Endodermal cell (in vitro differentiated cells): Measurements from ENCODE around the gene MIX23. TPM values are rescaled to one million over a fixed set of nuclear protein-coding genes. Genes with fewer than 3 reads are reported as not detected.
"Not testable (repeated sequence)": the region's sequence is repeated elsewhere in the genome, so short reads cannot be mapped to it uniquely, and the experiment has no call there.

ENCODE experiments used
- DNase-seq: peaks from one replicate; pipeline ENCODE4 v3.0.0-alpha.2; 2017
- H3K27ac ChIP-seq: 2 replicates; pipeline ENCODE4 v1.5.1; 2013; ENCODE audit warnings: mild to moderate bottlenecking, low read depth, low read length, moderate library complexity
- H3K27me3 ChIP-seq: 2 replicates; pipeline ENCODE4 v1.6.1; 2013; ENCODE audit warnings: mild to moderate bottlenecking, low read length, moderate library complexity; ENCODE audit not compliant: insufficient read depth, control insufficient read depth, poor library complexity, severe bottlenecking
- H3K36me3 ChIP-seq: 2 replicates; pipeline ENCODE4 v1.7.0; 2013; ENCODE audit warnings: mild to moderate bottlenecking, low read length, moderate library complexity; ENCODE audit not compliant: control insufficient read depth, insufficient read depth
- H3K4me1 ChIP-seq: one replicate; pipeline ENCODE4 v1.7.0; 2013; ENCODE audit warnings: low read length; ENCODE audit not compliant: control insufficient read depth, insufficient read depth
- H3K4me3 ChIP-seq: 2 replicates; pipeline ENCODE4 v1.5.1; 2013; ENCODE audit warnings: mild to moderate bottlenecking, low read length, moderate library complexity
- H3K9ac ChIP-seq: 2 replicates; pipeline ENCODE4 v1.6.1; 2013; ENCODE audit warnings: mild to moderate bottlenecking, low read length, moderate library complexity; ENCODE audit not compliant: poor library complexity, severe bottlenecking; ENCODE audit errors: extremely low read depth
- H3K9me3 ChIP-seq: 2 replicates; pipeline ENCODE4 v1.6.1; 2013; ENCODE audit warnings: mild to moderate bottlenecking, low read length, moderate library complexity; ENCODE audit not compliant: control insufficient read depth
- H3K27ac Mint-ChIP-seq: 2 replicates; pipeline ENCODE4 v1.8.0; 2020; ENCODE audit warnings: mixed read lengths
- H3K27me3 Mint-ChIP-seq: 2 replicates; pipeline ENCODE4 v1.8.0; 2021; ENCODE audit warnings: mild to moderate bottlenecking, mixed read lengths; ENCODE audit not compliant: insufficient read depth
- H3K36me3 Mint-ChIP-seq: 2 replicates; pipeline ENCODE4 v1.8.0; 2020; ENCODE audit warnings: low read depth, mixed read lengths
- H3K4me1 Mint-ChIP-seq: 2 replicates; pipeline ENCODE4 v1.8.0; 2020; ENCODE audit warnings: mixed read lengths
- H3K4me3 Mint-ChIP-seq: 2 replicates; pipeline ENCODE4 v1.8.0; 2020; ENCODE audit warnings: mild to moderate bottlenecking, moderate library complexity, mixed read lengths
- H3K9me3 Mint-ChIP-seq: 2 replicates; pipeline ENCODE4 v1.8.0; 2020; ENCODE audit warnings: mild to moderate bottlenecking, mixed read lengths
- WGBS, 2 experiments: methylation state at CpG; one replicate each; pipeline versions ENCODE4 v1.1.5 to v1.1.7; 2013; ENCODE audit warnings: missing lambda C conversion rate in 2 of 2, mixed read lengths in 1 of 2; ENCODE audit not compliant: insufficient coverage in 1 of 2, insufficient read length in 1 of 2; 5-methylcytosine and 5-hydroxymethylcytosine counted together
- total RNA-seq, 2 donors: library from RNA; stranded (reverse); fragmentation: NEBNext Ultra II Directional in 1 of 2; extraction: Animal tissue kit (Norgen Biotek cat#: 25700) in 1 of 2; gene quantifications; 2 replicates in 1 of 2; 3 replicates in 1 of 2; pipeline ENCODE4 v1.2.1, GENCODE V29; 2021
- TF ChIP-seq, protein P1 (sequence below): fragments of 200-600 bp; sonication (generic); conservative IDR thresholded peaks from 2 replicates; pipeline ENCODE4 v1.5.0; 2021; ENCODE audit warnings: antibody characterized with exemption, mild to moderate bottlenecking

Gene MIX23
- total RNA-seq, 2 donors from 2014 or later: 54.1 to 62.6 TPM

DNA sequence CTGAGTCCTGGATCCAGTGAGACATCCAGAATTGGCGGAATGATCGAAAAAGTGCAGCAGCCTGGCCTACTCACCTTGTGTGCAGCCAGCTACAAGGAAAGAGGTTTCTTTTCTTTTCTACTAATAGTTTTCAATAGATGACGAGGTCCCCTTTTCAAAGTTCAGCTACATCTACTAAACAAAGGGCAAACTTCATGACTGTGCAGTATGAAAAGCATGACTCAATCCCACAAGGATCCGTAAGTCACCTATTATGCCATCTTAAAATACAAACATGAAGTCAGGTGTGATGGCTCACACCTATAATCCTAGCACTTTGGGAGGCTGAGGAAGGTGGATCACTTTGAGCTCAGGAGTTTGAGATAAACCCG is 16.7 kb downstream of the MIX23 start:
- no peak overlapping the region for H3K27ac Mint-ChIP-seq
- H3K27ac ChIP-seq: no peak overlapping the region

DNA sequence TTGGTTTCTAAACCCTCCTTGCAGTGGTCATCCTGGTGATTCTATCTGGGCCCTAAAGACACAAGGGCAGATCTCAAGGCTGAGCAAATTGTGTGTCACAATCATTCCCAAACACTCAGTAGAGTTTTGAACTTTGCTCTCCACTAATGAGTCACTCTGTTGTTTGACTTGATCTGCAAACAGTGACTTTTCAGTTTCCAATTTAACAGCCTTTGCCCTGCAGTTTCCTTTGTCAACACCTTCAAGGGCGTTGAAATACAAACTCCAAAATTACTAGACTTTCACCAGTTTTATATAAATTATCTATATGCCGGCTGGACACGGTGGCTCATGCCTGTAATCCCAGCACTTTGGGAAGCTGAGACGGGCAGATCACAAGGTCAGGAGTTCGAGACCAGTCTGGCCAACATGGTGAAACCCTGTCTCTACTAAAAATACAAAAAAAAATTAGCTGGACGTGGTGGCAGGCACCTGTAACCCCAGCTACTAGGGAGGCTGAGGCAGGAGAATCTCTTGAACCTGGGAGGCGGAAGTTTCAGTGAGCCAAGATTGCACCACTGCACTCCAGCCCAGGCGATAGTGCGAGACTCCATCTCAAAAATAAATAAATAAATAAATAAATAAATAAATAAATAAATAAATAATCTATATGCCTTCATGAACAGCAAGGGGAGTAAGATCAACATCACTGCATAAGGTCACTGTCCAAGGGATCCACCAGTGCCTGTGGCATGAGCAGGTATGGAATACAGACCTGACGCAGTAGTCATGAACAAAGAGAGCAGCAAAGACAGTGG is 17.3 kb downstream of the MIX23 start:
- H3K27me3 Mint-ChIP-seq, H3K4me3 ChIP-seq, H3K27me3 ChIP-seq, H3K27ac ChIP-seq, H3K4me3 Mint-ChIP-seq, H3K9ac ChIP-seq, H3K9me3 ChIP-seq, DNase-seq, H3K9me3 Mint-ChIP-seq, H3K4me1 ChIP-seq: not testable (repeated sequence)
- H3K4me1 Mint-ChIP-seq: peaks cover 37% of the 10 kb centered on the region
- peak overlapping the region; percentile 65 for H3K27ac Mint-ChIP-seq
- peaks cover 59% of the 10 kb centered on the region for H3K36me3 ChIP-seq
- WGBS, 2 experiments: 93 to 94% methylated on average over 5 to 8 of the region's 10 CpGs
- H3K36me3 Mint-ChIP-seq: peaks cover 49% of the 10 kb centered on the region

More for the DNA sequence above, 16.7 kb downstream of the MIX23 start:
- peaks cover 65% of the 10 kb centered on the region for H3K36me3 ChIP-seq
- no peak overlapping the region for H3K4me3 ChIP-seq
- TF ChIP-seq, protein P1, sequence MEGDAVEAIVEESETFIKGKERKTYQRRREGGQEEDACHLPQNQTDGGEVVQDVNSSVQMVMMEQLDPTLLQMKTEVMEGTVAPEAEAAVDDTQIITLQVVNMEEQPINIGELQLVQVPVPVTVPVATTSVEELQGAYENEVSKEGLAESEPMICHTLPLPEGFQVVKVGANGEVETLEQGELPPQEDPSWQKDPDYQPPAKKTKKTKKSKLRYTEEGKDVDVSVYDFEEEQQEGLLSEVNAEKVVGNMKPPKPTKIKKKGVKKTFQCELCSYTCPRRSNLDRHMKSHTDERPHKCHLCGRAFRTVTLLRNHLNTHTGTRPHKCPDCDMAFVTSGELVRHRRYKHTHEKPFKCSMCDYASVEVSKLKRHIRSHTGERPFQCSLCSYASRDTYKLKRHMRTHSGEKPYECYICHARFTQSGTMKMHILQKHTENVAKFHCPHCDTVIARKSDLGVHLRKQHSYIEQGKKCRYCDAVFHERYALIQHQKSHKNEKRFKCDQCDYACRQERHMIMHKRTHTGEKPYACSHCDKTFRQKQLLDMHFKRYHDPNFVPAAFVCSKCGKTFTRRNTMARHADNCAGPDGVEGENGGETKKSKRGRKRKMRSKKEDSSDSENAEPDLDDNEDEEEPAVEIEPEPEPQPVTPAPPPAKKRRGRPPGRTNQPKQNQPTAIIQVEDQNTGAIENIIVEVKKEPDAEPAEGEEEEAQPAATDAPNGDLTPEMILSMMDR: no peak
- 94 to 98% methylated on average over 4 to 5 of the region's 5 CpGs for WGBS, 2 experiments
- no peaks in the 10 kb centered on the region for H3K9me3 Mint-ChIP-seq
- no peak for DNase-seq
- H3K4me3 Mint-ChIP-seq: no peak overlapping the region
- no peaks in the 10 kb centered on the region for H3K27me3 Mint-ChIP-seq
- peaks cover 41% of the 10 kb centered on the region for H3K4me1 Mint-ChIP-seq
- H3K9me3 ChIP-seq: no peaks in the 10 kb centered on the region
- H3K9ac ChIP-seq: no peak overlapping the region
- H3K36me3 Mint-ChIP-seq: peaks cover 46% of the 10 kb centered on the region
- peaks cover 5% of the 10 kb centered on the region for H3K4me1 ChIP-seq
- no peaks in the 10 kb centered on the region for H3K27me3 ChIP-seq

DNA sequence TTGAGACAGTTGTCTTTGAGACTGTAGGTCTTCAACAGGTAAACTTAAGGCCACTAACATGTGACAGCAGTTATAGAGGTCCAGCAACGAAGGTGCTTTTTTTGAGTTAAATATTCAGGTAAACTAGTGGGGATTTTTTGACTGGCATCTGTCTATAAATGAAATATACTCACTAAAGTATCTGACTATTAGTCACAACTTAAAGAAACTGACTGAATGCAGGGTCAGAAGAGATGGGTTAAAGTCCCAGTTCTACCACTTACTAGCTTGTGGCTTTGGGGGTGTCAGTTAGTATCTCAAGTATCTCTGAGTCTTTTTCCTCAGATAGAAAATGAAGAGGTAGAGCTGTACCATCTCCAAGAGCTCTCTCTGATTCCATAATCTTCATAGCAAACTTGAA is 18.0 kb downstream of the MIX23 start:
- H3K4me3 Mint-ChIP-seq: no peak overlapping the region
- peaks cover 37% of the 10 kb centered on the region for H3K4me1 Mint-ChIP-seq
- Histone ChIP-seq H3K27ac (no peak overlapping the region), H3K9me3 (no peaks in the 10 kb centered on the region), H3K36me3 (peaks cover 55% of the 10 kb centered on the region), H3K9ac (no peak overlapping the region), H3K27me3 (no peaks in the 10 kb centered on the region), H3K4me3 (no peak overlapping the region), H3K4me1 (peaks cover 5% of the 10 kb centered on the region)
- DNase-seq: no peak
- peak overlapping the region; percentile 65 for H3K27ac Mint-ChIP-seq
- TF ChIP-seq, protein P1: no peak
- H3K27me3 Mint-ChIP-seq: no peaks in the 10 kb centered on the region
- peaks cover 50% of the 10 kb centered on the region for H3K36me3 Mint-ChIP-seq
- H3K9me3 Mint-ChIP-seq: no peaks in the 10 kb centered on the region
- 100% methylated on average over 1 of the region's 1 CpG; no CpG with 5 or more reads in 1 of the 2 experiments for WGBS, 2 experiments
